HEK293T (cell line): ENCODE data around the gene GYG2.
"Not testable (repeated sequence)": the region's sequence is repeated elsewhere in the genome, so short reads cannot be mapped to it uniquely, and the experiment has no call there.

Experiments
- ARNT ChIP-seq: fragments of 450-650 bp; IDR thresholded peaks from 2 replicates; pipeline ENCODE4 v1.6.1; 2017; ENCODE audit warnings: mild to moderate bottlenecking
- BHLHE40 ChIP-seq: fragments of 450-650 bp; IDR thresholded peaks from 2 replicates; pipeline ENCODE4 v1.6.1; 2016; ENCODE audit warnings: mild to moderate bottlenecking, moderate library complexity, borderline replicate concordance
- CTBP1 ChIP-seq: fragments of 450-650 bp; IDR thresholded peaks from 2 replicates; pipeline ENCODE4 v1.6.1; 2016; ENCODE audit warnings: borderline replicate concordance
- ELF4 ChIP-seq: fragments of 450-650 bp; IDR thresholded peaks from 2 replicates; pipeline ENCODE4 v1.6.1; 2017; ENCODE audit warnings: antibody characterized with exemption
- FOXK2 ChIP-seq: fragments of 450-650 bp; IDR thresholded peaks from 2 replicates; pipeline ENCODE4 v1.6.1; 2016; ENCODE audit warnings: mild to moderate bottlenecking
- FOXM1 ChIP-seq: fragments of 450-650 bp; IDR thresholded peaks from 2 replicates; pipeline ENCODE4 v1.6.1; 2017; ENCODE audit warnings: mild to moderate bottlenecking, borderline replicate concordance
- HDGF ChIP-seq: fragments of 450-650 bp; IDR thresholded peaks from 2 replicates; pipeline ENCODE4 v1.6.1; 2017; ENCODE audit warnings: antibody characterized with exemption, borderline replicate concordance
- L3MBTL2 ChIP-seq: fragments of 450-650 bp; conservative IDR thresholded peaks from 2 replicates; pipeline ENCODE4 v1.6.1; 2016; ENCODE audit warnings: mild to moderate bottlenecking
- SP1 ChIP-seq: fragments of 450-650 bp; IDR thresholded peaks from 2 replicates; pipeline ENCODE4 v1.6.1; 2017
- SUZ12 ChIP-seq: fragments of 450-650 bp; IDR thresholded peaks from 2 replicates; pipeline ENCODE4 v1.6.1; 2016; ENCODE audit warnings: mild to moderate bottlenecking
- ZNF384 ChIP-seq: fragments of 450-650 bp; IDR thresholded peaks from 2 replicates; pipeline ENCODE4 v1.6.1; 2016

DNA sequence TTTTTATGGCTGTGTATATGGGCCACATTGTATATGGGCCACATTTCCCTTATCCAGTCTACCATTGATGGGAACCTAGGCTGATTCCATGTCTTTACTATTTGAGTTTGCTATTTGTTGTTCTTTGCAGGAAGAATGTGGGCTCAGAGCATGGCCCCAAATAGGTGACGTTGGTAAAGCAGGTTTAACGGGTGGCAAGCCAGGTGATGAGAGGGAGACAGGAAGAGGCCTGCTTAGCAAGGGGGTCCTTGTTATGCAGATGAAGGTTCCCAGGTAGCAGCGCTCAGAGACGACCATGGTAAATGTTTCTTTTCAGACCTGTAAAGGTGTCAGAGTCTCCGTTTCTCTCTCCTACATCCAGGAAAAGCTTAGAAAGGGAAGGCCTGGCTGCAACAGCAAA lies 28.8 kb upstream of the GYG2 start:
- TF ChIP-seq ARNT, ELF4, FOXM1, L3MBTL2, SP1, BHLHE40, CTBP1, HDGF, ZNF384, FOXK2, SUZ12: not testable (repeated sequence)
